HEK293 (cell line): Measurements from ENCODE around the gene AP2M1.
"Not testable (repeated sequence)": the region's sequence is repeated elsewhere in the genome, so short reads cannot be mapped to it uniquely, and the experiment has no call there.

Experiments used
- CTCF ChIA-PET: fragments of 350-600 bp; formaldehyde crosslinking; extraction: SDS; loops from one replicate; lab custom pipeline; 2021; ENCODE audit warnings: antibody characterized with exemption; lab: Yijun Ruan, JAX
- POLR2A ChIA-PET: fragments of 300-600 bp; formaldehyde crosslinking; extraction: SDS; loops from one replicate; lab custom pipeline; 2020; ENCODE audit warnings: antibody characterized with exemption, inconsistent platforms; lab: Yijun Ruan, JAX
- H3K27ac ChIP-seq: fragments of 200-500 bp; sonication (Bioruptor generic); 2 replicates; pipeline ENCODE4 v1.5.1; 2014; ENCODE audit warnings: low read depth, low read length, control low read depth, inconsistent platforms; ENCODE audit errors: extremely low read depth
- H3K36me3 ChIP-seq, 2 experiments: fragments of 200-500 bp in 1 of 2; sonication (Bioruptor generic) in 1 of 2; 1 replicate in 1 of 2; 2 replicates in 1 of 2; pipeline ENCODE4 v1.5.1; 2014 to 2017; ENCODE audit warnings: inconsistent platforms in 2 of 2, low read length in 2 of 2; ENCODE audit not compliant: control insufficient read depth in 2 of 2, insufficient read depth in 1 of 2
- H3K4me1 ChIP-seq: fragments of 200-500 bp; sonication (Bioruptor generic); 2 replicates; pipeline ENCODE4 v1.5.1; 2014; ENCODE audit warnings: mild to moderate bottlenecking, low read length, inconsistent platforms; ENCODE audit not compliant: control insufficient read depth, insufficient read depth
- H3K4me3 ChIP-seq: 2 replicates; pipeline ENCODE4 v1.5.1; 2011; ENCODE audit warnings: low read depth, mild to moderate bottlenecking, control low read depth, low read length, moderate library complexity
- H3K9me3 ChIP-seq: fragments of 200-500 bp; sonication (Bioruptor generic); 2 replicates; pipeline ENCODE4 v1.5.1; 2014; ENCODE audit warnings: low read depth, low read length, inconsistent platforms; ENCODE audit not compliant: control insufficient read depth, insufficient read depth
- BCL11B ChIP-seq: fragments of 450-650 bp; formaldehyde crosslinking; IDR thresholded peaks from 2 replicates; pipeline ENCODE4 v1.5.1; 2016; ENCODE audit warnings: low read depth, missing biosample characterization, missing genetic modification characterization
- GLIS1 ChIP-seq: fragments of 450-650 bp; formaldehyde crosslinking; IDR thresholded peaks from 2 replicates; pipeline ENCODE4 v1.5.1; 2016; ENCODE audit warnings: missing biosample characterization, missing genetic modification characterization
- RBAK ChIP-seq: fragments of 450-650 bp; formaldehyde crosslinking; IDR thresholded peaks from 2 replicates; pipeline ENCODE4 v1.5.1; 2016; ENCODE audit warnings: missing biosample characterization, missing genetic modification characterization
- SETDB1 ChIP-seq: IDR thresholded peaks from one replicate; pipeline ENCODE4 v1.6.1; 2017; ENCODE audit warnings: mild to moderate bottlenecking, low read length, moderate library complexity, mixed read lengths; ENCODE audit not compliant: insufficient read length
- ZNF121 ChIP-seq: fragments of 450-650 bp; formaldehyde crosslinking; IDR thresholded peaks from 2 replicates; pipeline ENCODE4 v1.5.1; 2016; ENCODE audit warnings: missing biosample characterization, missing genetic modification characterization
- ZNF311 ChIP-seq: fragments of 450-650 bp; formaldehyde crosslinking; IDR thresholded peaks from 2 replicates; pipeline ENCODE4 v1.5.1; 2017; ENCODE audit warnings: missing biosample characterization, missing genetic modification characterization, borderline replicate concordance
- ZNF433 ChIP-seq: fragments of 450-650 bp; formaldehyde crosslinking; IDR thresholded peaks from 2 replicates; pipeline ENCODE4 v1.5.1; 2016; ENCODE audit warnings: missing biosample characterization, missing genetic modification characterization, low read depth
- ZNF558 ChIP-seq: fragments of 450-650 bp; formaldehyde crosslinking; IDR thresholded peaks from 2 replicates; pipeline ENCODE4 v1.5.1; 2016; ENCODE audit warnings: missing biosample characterization, missing genetic modification characterization
- ZNF623 ChIP-seq: fragments of 450-650 bp; formaldehyde crosslinking; IDR thresholded peaks from 2 replicates; pipeline ENCODE4 v1.5.1; 2016; ENCODE audit warnings: missing biosample characterization, missing genetic modification characterization
- ZNF76 ChIP-seq: fragments of 450-650 bp; formaldehyde crosslinking; IDR thresholded peaks from 2 replicates; pipeline ENCODE4; 2016; ENCODE audit warnings: low read depth, missing biosample characterization, missing genetic modification characterization, borderline replicate concordance
- ZNF785 ChIP-seq: fragments of 450-650 bp; formaldehyde crosslinking; IDR thresholded peaks from 2 replicates; pipeline ENCODE4 v1.5.1; 2016; ENCODE audit warnings: missing biosample characterization, missing genetic modification characterization
- TF ChIP-seq, protein P1 (sequence below): fragments of 450-650 bp; formaldehyde crosslinking; IDR thresholded peaks from 2 replicates; pipeline ENCODE4 v1.5.1; 2016; ENCODE audit warnings: missing biosample characterization, missing genetic modification characterization
- TF ChIP-seq, protein P2 (sequence below): fragments of 450-650 bp; formaldehyde crosslinking; IDR thresholded peaks from 2 replicates; pipeline ENCODE4 v1.5.1; 2016; ENCODE audit warnings: missing biosample characterization, missing genetic modification characterization
- TF ChIP-seq, protein P3 (sequence below): fragments of 450-650 bp; formaldehyde crosslinking; conservative IDR thresholded peaks from 2 replicates; pipeline ENCODE4 v1.5.1; 2016; ENCODE audit warnings: low read depth, missing biosample characterization, missing genetic modification characterization
- TF ChIP-seq, protein P4 (sequence below): fragments of 450-650 bp; formaldehyde crosslinking; IDR thresholded peaks from 2 replicates; pipeline ENCODE4 v1.5.1; 2016; ENCODE audit warnings: missing biosample characterization, missing genetic modification characterization

The AP2M1 gene

DNA sequence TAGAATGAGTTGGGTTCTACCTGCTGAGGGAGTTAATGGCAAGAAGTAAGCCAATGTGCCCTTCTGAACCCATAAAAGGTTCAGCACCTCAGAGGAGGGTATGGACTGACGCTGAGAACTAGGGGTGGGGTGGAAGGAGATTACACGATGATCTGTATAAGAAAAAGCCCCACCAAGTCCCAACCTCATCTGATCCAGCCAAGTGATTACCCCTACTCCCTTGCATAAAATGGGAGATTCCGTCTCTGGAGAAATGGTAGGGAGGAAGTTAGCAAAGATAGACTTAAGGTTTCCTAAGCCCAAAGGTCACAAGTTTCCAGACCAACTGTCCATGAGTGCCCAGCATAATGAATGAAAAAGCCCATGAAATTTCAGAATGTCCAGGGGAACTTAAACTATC lies 26.6 kb upstream of the AP2M1 start:
- TF ChIP-seq, protein P1, sequence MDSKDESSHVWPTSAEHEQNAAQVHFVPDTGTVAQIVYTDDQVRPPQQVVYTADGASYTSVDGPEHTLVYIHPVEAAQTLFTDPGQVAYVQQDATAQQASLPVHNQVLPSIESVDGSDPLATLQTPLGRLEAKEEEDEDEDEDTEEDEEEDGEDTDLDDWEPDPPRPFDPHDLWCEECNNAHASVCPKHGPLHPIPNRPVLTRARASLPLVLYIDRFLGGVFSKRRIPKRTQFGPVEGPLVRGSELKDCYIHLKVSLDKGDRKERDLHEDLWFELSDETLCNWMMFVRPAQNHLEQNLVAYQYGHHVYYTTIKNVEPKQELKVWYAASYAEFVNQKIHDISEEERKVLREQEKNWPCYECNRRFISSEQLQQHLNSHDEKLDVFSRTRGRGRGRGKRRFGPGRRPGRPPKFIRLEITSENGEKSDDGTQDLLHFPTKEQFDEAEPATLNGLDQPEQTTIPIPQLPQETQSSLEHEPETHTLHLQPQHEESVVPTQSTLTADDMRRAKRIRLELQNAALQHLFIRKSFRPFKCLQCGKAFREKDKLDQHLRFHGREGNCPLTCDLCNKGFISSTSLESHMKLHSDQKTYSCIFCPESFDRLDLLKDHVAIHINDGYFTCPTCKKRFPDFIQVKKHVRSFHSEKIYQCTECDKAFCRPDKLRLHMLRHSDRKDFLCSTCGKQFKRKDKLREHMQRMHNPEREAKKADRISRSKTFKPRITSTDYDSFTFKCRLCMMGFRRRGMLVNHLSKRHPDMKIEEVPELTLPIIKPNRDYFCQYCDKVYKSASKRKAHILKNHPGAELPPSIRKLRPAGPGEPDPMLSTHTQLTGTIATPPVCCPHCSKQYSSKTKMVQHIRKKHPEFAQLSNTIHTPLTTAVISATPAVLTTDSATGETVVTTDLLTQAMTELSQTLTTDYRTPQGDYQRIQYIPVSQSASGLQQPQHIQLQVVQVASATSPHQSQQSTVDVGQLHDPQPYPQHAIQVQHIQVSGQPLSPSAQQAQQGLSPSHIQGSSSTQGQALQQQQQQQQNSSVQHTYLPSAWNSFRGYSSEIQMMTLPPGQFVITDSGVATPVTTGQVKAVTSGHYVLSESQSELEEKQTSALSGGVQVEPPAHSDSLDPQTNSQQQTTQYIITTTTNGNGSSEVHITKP (tag by site-specific recombination) = peak; percentile 63
- TF ChIP-seq RBAK (tag by site-specific recombination) (no peak), SETDB1 (no peak)
- POLR2A ChIA-PET = no interaction called here
- no peaks in the 10 kb centered on the region for H3K4me1 ChIP-seq

DNA sequence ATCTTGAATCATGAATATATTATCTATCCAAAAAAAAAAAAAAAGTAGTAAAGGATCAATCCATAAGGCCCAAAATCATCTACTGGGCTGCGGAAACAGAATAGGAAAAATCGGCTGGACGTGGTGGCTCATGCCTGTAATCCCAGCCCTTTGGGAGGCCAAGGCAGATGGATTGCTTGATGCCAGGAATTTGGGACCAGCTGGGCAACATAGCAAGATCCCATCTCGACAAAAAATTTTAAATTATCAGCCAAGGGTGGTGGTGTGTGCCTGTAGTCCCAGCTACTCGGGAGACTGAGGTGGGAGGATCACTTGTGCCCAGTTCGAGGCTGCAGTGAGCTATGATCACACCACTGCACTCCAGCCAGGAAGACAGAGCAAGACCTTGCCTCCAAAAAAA lies 25.5 kb upstream of the AP2M1 start:
- Histone ChIP-seq H3K36me3 (peaks cover 6 to 28% of the 10 kb centered on the region in 2 experiments; a peak in 2 of 3 replicates), H3K4me3 (no peak overlapping the region), H3K4me1 (no peaks in the 10 kb centered on the region), H3K9me3 (no peaks in the 10 kb centered on the region), H3K27ac (no peak overlapping the region)
- CTCF ChIA-PET = no interaction called here
- POLR2A ChIA-PET = interaction anchor here (0.6 kb wide), 1 partner anchor 30 kb away, joined by 5 read pairs; no protein-coding TSS in a partner anchor
- TF ChIP-seq ZNF121 (tag by site-specific recombination) (peak; percentile 88), ZNF623 (tag by site-specific recombination) (no peak)
- TF ChIP-seq, all 188 proteins: peak for 1

More for the DNA sequence above, 26.6 kb upstream of the AP2M1 start:
- H3K36me3 ChIP-seq = peaks cover 6 to 39% of the 10 kb centered on the region in 2 experiments; a peak in 2 of 3 replicates
- H3K4me3 ChIP-seq = no peak overlapping the region
- no peaks in the 10 kb centered on the region for H3K9me3 ChIP-seq
- H3K27ac ChIP-seq = no peak overlapping the region
- CTCF ChIA-PET = no interaction called here

DNA sequence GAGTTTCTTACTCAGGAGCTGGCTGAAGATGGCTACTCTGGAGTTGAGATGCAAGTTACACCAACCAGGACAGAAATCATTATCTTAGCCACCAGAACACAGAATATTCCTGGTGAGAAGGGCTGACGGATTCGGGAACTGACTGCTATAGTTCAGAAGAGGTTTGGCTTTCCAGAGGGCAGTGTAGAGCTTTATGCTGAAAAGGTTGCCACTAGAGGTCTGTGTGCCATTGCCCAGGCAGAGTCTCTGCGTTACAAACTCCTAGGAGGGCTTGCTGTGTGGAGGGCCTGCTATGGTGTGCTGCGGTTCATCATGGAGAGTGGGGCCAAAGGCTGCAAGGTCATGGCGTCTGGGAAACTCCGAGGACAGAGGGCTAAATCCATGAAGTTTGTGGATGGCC lies 24.9 kb upstream of the AP2M1 start:
- TF ChIP-seq, protein P2, sequence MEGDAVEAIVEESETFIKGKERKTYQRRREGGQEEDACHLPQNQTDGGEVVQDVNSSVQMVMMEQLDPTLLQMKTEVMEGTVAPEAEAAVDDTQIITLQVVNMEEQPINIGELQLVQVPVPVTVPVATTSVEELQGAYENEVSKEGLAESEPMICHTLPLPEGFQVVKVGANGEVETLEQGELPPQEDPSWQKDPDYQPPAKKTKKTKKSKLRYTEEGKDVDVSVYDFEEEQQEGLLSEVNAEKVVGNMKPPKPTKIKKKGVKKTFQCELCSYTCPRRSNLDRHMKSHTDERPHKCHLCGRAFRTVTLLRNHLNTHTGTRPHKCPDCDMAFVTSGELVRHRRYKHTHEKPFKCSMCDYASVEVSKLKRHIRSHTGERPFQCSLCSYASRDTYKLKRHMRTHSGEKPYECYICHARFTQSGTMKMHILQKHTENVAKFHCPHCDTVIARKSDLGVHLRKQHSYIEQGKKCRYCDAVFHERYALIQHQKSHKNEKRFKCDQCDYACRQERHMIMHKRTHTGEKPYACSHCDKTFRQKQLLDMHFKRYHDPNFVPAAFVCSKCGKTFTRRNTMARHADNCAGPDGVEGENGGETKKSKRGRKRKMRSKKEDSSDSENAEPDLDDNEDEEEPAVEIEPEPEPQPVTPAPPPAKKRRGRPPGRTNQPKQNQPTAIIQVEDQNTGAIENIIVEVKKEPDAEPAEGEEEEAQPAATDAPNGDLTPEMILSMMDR (tag by site-specific recombination) = peak; percentile 51; the same call in 1 of the 2 replicates
- H3K4me3 ChIP-seq, H3K4me1 ChIP-seq, POLR2A ChIA-PET, H3K27ac ChIP-seq, CTCF ChIA-PET, H3K9me3 ChIP-seq: not testable (repeated sequence)
- peaks cover 6 to 22% of the 10 kb centered on the region in 2 experiments; a peak in 2 of 3 replicates for H3K36me3 ChIP-seq

DNA sequence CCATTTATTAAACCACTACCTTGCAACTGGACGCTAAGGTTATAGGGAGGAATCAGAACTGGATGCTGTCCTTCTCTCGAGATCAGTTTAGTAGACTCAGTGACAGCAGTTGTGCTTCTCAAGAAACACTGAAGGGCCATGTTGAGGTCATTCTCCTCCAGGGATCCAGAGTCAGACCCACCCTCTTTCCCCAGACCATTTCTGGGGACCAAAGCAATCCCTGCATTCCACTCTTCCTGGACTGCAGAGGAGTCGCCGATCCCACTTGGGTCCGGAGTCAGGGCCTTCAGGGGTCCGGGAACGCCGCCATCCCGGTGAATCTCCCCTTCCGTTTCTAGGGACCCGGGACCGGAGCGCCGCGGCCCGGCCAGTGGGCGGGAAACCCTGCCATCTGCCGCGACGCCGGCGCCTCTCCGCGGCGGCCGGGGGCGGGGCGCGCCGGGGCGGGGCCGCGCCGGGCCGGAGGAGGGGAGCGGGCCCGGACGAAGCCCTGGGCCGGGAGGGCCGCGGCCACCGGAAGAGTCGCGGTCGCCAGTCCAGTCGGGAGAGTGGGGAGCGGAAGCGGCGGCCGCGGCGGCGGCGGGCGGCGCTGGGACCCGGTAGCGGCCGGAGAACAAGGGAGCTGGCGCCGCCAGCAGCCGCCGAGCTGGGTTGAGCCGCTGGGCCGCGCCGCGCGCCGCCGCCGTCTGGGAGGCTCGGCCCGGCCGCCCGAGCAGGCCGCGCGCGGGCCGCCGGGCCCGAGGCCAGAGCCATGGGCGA lies 19.6 kb upstream of the AP2M1 start, which contains the start of gene DVL3:
Gene DVL3, plus strand, starts transcription at position 493 of the 759 bp plus-strand sequence. Its CDS starts 259 bp downstream, at position 752.
- POLR2A ChIA-PET = interaction anchor here (0.6 to 2.0 kb wide), 8 partner anchors 14 to 140 kb away, joined by 3 to 11 read pairs (median 6); partner anchors contain the start of genes ABCF3, AP2M1 and EIF2B5
- Histone ChIP-seq H3K4me1 (no peaks in the 10 kb centered on the region), H3K4me3 (peak within 1 kb of the TSS; percentile 82), H3K9me3 (no peaks in the 10 kb centered on the region), H3K36me3 (peaks cover 0 to 11% of the 10 kb centered on the region in 2 experiments; a peak in 2 of 3 replicates), H3K27ac (peak within 1 kb of the TSS; percentile 95)
- CTCF ChIA-PET = interaction anchor here (0.9 kb wide), 1 partner anchor 10 kb away, joined by 3 read pairs; no protein-coding TSS in a partner anchor
- TF ChIP-seq BCL11B = 0 out of 2 replicates have a peak, but pooled peaks have one; percentile 10
- no peak for TF ChIP-seq RBAK (tag by site-specific recombination)
- TF ChIP-seq ZNF311 (tag by site-specific recombination) = no peak
- TF ChIP-seq GLIS1 = no peak
- TF ChIP-seq, protein P3, sequence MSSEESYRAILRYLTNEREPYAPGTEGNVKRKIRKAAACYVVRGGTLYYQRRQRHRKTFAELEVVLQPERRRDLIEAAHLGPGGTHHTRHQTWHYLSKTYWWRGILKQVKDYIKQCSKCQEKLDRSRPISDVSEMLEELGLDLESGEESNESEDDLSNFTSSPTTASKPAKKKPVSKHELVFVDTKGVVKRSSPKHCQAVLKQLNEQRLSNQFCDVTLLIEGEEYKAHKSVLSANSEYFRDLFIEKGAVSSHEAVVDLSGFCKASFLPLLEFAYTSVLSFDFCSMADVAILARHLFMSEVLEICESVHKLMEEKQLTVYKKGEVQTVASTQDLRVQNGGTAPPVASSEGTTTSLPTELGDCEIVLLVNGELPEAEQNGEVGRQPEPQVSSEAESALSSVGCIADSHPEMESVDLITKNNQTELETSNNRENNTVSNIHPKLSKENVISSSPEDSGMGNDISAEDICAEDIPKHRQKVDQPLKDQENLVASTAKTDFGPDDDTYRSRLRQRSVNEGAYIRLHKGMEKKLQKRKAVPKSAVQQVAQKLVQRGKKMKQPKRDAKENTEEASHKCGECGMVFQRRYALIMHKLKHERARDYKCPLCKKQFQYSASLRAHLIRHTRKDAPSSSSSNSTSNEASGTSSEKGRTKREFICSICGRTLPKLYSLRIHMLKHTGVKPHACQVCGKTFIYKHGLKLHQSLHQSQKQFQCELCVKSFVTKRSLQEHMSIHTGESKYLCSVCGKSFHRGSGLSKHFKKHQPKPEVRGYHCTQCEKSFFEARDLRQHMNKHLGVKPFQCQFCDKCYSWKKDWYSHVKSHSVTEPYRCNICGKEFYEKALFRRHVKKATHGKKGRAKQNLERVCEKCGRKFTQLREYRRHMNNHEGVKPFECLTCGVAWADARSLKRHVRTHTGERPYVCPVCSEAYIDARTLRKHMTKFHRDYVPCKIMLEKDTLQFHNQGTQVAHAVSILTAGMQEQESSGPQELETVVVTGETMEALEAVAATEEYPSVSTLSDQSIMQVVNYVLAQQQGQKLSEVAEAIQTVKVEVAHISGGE = 0 out of 2 replicates have a peak, but pooled peaks have one; percentile 33
- no peak for TF ChIP-seq ZNF785 (tag by site-specific recombination)
- TF ChIP-seq ZNF433 = no peak
- TF ChIP-seq ZNF76 = peak; percentile 38; the same call in 1 of the 2 replicates
- TF ChIP-seq, protein P4, sequence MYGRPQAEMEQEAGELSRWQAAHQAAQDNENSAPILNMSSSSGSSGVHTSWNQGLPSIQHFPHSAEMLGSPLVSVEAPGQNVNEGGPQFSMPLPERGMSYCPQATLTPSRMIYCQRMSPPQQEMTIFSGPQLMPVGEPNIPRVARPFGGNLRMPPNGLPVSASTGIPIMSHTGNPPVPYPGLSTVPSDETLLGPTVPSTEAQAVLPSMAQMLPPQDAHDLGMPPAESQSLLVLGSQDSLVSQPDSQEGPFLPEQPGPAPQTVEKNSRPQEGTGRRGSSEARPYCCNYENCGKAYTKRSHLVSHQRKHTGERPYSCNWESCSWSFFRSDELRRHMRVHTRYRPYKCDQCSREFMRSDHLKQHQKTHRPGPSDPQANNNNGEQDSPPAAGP (tag by site-specific recombination) = no peak
- TF ChIP-seq ZNF121 (tag by site-specific recombination) = 0 out of 2 replicates have a peak, but pooled peaks have one; percentile 31
- no peak for TF ChIP-seq ZNF558 (tag by site-specific recombination)
